Stimulated activated CD8-positive, alpha-beta memory T cell treated with anti-CD3 and anti-CD28 coated beads, Interleukin-4, amount 100 ng/mL, for 24 hours (primary cell): ENCODE data around the gene PRTG.
A peak's percentile ranks its signal among the peaks of the same experiment; 100 is the strongest.
"Not testable (repeated sequence)": the region's sequence is repeated elsewhere in the genome, so short reads cannot be mapped to it uniquely, and the experiment has no call there.

Experiments used
- DNase-seq: peaks from one replicate; pipeline ENCODE4 v3.0.0-alpha.2; 2020; ENCODE audit warnings: low read depth

Gene PRTG

DNA sequence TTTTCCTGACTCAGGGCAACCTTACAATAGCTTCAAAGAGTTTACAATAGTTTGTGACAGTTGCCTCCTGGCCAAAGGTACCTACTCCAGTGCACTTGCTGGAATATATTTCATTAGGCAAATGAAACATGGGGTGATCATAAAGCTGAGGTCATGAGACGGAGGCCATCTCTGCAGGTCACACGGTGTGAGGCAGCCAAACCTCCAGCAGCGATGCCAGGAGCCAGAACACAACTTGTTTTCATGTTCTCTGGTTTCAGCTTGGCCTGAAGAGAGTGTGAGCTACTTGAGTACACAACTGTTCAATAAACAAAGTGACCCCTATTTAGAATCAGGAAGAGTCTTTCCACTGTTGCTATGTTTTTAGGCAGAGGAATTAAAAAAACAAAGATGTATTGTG lies 112.1 kb downstream of the PRTG start:
- DNase-seq, result no peak

DNA sequence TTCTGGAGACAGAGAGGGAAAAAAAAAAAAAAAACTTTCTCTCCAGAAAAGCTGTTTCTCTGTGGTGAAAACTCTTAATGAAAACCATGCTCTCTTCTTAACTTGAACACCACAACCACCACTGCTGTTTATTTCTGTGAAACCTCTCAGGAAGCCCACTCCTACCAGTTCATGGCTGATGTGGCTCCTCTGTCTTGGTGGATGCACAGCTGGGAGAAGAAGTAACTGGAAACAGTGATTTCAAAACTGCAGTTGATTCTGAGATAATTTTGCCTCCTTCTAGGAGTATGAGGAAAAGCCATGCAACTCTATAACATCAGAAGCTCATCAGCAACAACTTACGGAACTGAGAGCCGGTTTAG lies 114.6 kb downstream of the PRTG start:
- no peak for DNase-seq

DNA sequence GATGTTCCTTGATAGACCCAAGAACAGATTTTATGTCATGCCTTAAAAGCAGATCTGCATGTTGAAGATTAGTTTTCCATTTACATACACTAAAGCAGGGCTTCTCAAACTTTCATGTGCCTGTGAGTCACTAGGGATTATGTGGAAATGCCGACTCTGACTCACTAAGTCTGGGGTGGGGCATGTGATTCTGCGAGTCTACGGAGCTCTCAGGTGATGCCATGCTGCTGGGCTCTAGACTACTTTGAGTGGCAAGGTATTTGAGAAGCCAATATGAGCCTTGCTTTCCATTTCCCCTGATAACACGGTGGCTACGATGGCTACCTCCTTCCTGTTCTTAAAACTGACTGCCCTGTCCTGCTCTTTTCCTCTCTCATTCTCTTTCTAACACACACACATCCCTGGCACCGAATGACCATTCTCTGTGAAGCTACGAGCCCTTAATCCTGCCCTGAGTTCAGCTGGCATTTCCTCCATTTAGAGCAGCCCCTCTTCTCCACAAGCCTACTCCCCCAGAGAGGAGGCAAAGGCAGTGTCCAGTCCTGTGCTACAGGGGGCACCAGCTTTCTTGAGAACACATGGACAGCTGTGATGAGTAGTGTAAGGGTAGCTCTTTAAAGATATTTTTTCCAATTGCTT lies 115.1 kb downstream of the PRTG start:
- no peak for DNase-seq

DNA sequence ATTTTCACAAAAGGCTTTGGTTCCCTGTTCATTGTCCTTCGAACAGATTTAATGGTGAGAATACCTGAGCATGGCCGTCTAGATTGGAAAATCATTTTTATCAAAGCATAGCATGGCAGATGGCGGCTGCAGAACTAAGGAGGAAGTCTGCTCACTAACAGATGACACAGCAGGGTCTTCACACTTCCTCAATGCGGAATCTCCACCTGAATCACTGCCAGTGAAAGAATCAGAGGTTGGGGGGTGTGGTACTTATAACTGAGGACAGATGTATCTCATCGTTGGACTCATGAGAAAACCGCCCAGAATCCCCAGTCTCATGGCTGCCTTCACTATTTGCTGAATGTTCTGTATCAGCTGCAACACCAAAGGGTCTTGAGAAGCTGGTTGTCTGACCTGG lies 123.2 kb downstream of the PRTG start:
- no peak for DNase-seq

DNA sequence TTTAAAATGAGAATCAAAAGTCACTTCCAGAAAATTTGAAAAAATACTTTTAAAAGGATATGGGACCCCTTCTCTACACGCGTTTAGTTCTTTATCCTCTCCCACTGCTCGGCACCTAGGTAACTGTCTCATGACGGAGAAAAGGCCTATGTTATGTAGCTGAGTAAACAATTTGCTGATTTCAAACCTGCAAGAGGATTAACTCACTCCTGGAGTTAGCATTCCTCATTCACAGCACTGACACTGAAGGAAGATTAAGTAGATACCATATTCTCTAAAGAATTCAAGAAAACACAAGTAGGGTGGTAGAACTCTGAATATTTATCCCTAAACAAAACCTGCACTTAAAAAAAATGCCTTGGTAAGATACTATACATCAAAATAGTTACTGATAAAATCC lies 124.6 kb downstream of the PRTG start:
- DNase-seq, result no peak

DNA sequence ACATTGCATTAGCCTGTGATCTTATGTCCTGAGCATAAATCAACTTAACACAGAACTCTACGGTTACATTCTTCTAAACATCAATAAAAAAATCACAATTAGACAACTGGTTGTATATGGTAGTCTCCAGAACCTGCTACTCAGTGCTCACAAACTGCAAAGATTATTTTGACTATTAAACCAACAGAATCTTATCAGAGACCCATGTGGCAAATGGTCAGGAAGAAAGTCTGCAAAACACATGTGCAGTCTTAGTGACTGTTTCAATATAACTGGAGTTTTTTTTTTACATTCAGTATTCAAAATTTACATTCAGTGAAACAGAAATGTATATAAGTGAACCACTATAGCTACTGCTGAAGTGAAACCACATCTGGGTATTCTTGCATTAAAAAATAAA lies 127.5 kb downstream of the PRTG start:
- DNase-seq, result no peak

DNA sequence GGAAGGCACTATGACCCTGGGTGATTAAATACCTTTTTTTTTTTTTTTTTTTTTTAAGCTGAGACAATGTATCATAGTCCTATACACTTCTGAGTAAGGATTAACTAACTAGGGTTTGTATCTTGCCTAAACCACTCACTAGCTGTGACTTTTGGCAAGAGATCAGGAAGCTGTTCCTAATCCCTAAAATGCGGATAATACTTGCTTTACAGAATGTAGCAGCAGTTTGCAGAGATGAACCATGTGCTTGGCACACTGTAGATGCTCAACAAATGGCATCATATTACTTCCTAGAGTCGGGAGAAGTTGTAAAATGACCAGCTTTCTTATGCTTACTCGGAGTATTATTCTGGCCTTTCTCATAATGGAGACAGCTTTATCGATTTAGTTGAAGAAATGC lies 129.2 kb downstream of the PRTG start:
- DNase-seq, result no peak

DNA sequence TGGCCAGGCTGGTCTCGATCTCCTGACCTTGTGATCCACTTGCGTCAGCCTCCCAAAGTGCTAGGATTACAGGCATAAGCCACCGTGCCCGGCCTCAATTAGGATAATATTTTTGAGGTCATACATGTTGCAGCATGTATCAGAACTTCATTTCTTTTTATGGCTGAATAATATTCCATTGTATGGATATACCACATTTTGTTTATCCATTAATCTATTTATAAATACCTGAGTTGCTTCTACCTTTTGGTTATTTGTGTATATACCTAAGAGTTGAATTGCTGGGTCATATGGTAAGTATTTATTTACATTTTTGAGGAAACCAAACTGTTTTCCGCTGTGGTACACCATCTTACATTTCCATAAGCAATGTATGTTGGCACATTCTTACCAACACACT lies 136.7 kb downstream of the PRTG start:
- no peak for DNase-seq

DNA sequence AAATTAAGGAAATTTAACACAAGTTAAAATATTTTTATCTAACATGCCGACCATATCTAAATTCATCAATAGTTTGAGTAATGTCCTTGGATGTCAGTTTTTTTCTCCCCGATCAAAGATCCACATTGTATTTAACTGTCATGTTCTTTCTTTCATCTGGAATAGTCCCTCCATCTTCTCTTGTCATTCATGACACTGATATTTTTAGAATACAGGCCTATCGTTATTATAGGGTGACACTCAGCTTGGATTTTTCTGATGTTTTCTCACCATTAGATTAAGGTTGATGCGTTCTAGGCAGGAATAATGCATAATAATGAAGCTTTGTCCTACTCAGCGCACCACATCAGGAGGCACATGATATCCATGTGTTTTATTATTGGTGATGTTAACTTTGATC lies 141.6 kb downstream of the PRTG start:
- no peak for DNase-seq

DNA sequence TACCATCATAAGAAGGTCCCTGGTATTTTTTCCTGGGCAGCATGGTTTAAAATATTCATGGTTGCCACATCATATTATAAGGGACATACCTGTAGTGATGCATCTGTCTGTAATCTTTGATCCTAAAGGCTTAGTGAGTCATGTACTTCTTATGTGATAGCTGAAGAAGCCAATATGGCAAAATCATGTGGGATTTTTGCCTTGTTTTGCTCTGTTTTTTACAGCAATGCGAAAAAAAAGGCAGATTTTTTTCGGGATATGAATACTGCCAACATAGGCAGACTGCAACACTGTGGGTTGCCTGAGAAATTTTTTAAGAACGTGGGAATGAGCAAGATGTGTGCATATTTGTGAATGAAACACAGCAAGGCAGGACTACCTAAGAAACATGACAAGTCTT lies 143.5 kb downstream of the PRTG start:
- no peak for DNase-seq

DNA sequence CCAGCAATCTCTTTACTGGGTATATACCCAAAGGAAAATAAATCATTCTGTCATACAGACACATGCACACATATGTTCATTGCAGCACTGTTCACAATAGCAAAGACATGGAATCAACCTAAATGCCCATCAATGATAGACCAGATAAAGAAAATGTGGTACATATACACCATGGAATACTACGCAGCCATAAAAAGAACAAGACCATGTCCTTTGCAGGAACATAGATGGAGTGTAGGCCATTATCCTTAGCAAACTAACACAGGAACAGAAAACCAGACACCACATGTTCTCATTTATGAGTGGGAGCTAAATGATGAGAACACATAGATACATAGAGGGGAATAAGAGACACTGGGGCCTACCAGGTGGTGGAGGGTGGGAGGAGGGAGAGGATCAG lies 149.9 kb downstream of the PRTG start:
- not testable (repeated sequence) for DNase-seq

DNA sequence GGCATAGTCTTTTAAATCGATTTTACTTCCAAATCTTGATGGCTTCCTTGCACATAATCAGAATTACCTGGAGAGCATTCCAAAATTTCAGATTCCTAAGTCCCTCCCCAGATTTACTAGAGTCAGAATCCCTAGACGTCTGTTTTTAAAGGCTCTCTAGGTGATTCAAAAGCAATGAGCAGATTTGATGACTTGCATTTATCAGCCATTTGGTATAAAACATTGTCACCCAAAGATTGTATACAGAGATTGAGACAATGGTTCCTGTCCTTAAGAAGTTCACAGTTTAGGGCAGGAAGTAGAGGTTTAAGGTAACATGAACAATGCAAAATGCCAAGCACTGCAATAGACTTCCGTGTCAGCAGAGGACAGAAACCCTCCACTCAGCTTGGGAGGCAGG lies 152.2 kb downstream of the PRTG start:
- DNase-seq, result no peak

DNA sequence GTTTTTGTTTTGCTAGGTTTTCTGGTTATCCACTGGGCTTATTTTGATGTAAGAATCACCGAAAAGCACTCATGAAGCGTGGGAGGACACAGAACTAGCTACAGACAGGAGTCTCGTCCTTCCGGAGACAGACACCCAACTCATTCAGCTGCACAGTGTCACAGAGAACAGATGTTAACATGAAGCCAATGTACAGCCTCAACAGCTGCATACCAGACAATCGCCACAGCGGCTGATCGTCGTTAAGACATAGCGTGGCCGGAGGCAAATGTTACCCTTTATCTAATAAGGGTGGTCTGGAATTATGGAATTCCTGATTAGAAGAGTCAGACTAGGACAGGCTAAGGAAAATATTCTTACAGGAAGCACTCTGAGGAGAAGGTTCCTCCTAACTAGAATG lies 153.7 kb downstream of the PRTG start:
- no peak for DNase-seq

DNA sequence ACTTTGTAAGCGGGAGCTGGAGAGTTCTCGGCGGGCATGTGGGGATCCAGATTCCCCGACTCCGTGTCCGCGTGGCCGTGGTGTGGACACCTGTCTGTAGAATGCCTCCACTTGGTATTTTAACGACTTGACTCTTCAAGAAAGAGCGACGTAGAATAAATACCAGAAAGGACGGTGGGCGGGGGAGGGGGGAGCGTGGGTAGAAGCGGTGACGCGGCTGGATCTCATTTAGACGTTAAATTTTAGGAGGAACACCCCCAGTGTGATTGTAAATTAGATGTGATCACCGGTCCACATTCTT lies 154.2 kb downstream of the PRTG start:
- DNase-seq, result no peak

DNA sequence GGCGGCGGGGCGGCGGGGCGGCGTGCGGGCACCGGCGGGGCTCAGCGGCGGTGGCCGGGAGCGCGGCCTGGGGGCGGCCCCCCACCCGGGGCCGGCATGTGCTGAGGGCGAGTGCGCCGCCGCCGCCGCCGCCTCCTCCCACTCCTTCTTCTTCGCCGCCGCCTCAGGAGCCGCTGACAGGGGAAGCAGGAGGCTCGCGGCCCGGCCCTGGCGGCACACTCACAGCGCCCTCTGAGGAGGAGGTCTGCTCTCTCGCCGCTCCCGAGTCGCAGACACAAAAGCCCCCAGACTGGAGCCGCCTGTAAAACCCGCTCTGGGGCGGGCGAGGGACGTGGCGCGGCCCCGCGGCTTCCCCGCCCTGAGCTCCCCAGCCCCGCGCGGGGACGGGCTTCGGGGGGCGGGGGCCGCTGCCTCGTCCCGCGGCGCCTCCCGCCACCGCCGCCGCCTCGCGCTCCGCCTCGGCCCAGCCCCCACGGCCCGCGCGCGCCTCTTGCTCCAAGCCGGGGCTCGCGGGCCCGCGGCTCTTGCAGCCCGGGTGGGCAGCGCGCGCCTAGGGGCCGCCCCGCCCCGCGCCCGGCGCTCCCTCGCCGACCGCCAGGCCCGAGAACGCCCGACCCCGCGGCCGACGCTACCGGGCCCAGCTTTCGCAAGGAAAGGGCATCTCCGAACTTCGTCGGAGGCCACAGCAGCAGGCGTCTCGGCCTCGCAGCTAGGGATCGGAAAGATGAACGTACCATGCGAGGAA lies 154.7 kb downstream of the PRTG start, which contains the start of gene PYGO1:
TSS of gene PYGO1 (minus strand) at position 276 of the 745 bp plus-strand sequence. CDS start 462 bp downstream, outside the sequence.
- DNase-seq, result peak; percentile 25

DNA sequence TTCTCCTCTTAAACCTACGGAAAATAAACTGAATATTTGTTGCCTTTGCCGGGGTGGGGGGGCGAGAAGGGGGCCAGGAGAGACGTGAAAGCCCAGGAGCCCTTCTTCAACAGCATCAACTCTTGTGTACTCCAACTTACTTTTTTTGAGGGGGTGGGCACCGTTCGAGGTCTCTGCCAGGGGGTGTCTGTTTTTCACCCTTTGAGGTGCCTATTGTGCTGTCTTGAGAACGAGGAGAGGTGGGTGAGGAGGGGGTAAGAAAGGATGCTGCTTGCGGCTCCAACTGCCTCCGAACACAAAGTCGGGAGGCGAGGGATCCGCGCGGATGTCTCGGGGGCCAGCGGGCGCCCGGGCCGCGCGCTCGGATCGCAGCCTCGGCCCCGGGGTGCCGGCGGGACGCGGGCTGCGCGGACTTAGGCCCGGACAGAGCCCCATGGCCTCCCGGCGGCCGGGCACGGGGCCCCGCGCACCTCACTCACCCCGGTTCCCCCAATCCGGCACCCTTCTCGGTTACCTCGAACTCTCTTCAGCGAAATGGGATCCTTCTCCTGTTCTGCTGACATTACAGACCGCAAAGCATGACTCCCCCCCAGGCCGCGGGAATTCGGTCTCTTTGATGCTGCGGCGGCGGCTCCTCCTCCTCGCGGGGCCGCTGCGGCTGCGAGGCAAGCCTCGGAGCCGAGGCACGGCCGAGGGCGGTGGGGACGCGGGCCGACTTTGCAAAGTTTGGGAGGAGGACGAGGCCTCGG lies 155.5 kb downstream of the PRTG start:
- no peak for DNase-seq

DNA sequence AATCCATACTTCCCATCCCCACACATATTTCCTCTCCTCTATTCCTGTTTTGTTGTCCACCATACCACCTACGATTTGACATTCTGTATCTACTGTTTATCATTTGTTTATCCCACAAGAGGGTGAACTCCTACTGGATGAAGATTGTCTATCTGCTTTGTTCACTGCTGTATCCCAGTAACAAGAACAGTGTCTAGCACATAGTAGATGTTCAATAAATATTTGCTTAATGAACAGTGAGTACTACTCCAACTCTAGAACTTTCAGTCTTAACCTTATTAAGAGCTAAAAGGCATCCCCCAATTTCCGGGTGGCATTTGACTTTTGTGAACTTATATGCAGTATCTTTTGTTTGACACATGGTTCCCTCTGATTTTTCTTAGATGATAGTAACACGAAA lies 156.1 kb downstream of the PRTG start:
- no peak for DNase-seq

DNA sequence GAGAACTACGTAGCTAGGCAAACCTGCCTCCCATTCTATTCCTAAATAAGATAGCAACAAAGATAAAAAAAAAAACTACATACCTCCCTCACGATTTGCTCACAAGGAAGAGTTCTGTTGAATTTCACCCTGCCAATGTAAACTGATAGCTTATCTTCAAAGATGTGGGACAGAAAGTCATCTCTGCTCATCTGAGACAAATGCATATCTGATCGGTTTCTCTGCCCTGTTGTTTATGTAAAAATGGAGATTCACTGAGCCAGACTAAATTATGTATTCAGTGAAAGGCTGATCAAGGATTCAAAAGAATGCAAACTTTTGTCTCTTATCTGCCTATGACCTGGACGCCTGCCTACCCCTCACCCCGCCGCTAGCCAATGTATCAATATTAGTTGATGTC lies 166.0 kb downstream of the PRTG start:
- DNase-seq, result no peak

DNA sequence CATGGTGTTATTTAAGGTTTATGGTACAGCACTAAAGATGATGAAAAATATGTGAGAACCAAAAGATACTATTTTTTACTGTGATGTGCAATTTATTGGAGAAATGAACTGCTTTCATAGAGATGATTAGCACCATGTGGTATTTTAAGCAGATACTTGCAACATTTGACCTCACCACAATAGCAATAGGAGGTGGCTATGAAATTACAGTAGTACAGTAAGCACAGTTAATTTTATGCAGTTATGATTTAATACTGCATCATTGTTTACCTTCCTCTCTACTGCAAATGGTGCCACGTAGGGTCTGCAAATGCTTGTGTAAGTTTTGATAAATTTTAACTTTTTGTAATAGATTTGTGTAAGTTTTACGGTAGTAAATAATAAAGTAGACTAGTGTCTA lies 168.9 kb downstream of the PRTG start:
- DNase-seq, result no peak

DNA sequence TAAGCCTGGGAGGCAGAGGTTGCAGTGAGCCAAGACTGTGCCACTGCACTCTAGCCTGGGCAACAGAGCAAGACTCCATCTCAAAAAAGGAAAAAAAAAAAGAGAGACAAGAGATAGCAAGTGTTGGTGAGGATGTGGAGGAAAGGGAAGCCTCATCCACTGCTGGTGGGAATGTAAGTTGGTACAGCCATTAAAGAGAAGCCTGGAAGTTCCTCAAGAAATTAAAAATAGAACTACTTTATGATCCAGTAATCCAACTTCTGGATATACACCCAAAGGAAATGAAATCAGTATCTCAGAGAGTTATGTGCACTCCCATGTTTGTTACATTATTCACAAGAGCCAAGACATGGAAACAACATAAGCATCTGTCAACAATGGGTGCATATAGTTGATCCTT lies 169.7 kb downstream of the PRTG start:
- no peak for DNase-seq

DNA sequence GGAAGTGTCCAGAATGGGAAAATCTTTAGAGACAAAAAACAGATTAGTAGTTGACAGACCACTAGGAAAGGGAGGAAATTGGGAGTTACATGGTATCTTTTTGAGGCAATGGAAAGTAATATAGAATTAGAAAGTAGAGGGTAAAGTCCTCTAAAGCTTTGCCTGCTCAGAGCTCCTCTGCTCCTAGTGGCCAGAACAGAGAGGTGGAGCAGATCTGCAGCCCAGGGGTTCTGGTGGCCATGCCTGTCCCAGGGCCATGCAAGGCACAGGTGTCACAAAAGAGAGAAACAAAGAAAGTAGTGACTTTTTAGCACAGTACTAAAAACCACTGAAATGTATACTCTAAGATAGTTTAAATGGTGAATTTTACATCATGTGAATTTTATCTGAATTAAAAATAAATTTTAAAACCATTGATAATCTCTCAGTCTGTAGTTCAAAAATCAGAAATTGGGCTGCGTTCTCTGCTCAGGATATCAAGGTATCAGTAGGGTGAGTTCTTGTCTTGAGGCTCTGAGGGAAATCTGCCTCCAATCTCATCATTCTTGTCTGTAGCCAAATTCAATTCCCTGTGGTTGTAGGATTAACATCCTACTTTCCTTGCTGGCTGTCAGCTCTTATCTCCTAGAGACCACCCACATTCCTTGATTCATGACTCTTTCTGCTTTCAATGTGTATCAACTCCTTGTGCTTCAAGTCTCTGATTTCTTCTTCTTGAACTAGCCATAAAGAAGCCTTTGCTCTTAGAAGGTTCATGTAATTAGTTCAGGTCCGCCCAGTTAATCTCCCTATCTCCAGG lies 178.4 kb downstream of the PRTG start:
- no peak for DNase-seq

DNA sequence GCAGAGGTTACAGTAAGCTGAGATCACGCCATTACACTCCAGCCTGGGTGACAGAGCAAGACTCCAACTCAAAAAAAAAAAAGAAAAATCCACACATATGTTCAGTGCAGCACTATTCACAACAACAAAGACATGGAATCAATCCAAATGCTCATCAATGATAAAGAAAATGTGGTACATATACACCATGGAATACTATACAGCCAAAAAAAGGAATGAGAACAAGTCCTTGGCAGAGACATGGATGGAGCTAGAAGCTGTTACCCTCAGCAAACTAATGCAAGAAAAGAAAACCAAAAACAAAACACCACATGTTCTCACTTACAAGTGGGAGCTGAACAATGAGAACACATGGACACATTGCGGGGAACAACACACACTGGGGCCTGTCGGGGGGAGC lies 180.4 kb downstream of the PRTG start:
- no peak for DNase-seq
